GM12801 (cell line): Measurements from ENCODE around the gene WTAP.

Experiments
- CTCF ChIP-seq: IDR thresholded peaks from one replicate; pipeline ENCODE4 v1.5.1; 2011; ENCODE audit warnings: control low read depth; ENCODE audit not compliant: insufficient read length; ENCODE audit errors: extremely low read depth

Gene WTAP

GRCh38 chr6:159718634-159719033 is 8.7 kb upstream of the WTAP start:
- TF ChIP-seq CTCF, result no peak

GRCh38 chr6:159719287-159719686 is 8.0 kb upstream of the WTAP start:
- TF ChIP-seq CTCF, result no peak

- TF ChIP-seq CTCF, result no peak
These were observed 6.6 kb upstream of the WTAP start for GRCh38 chr6:159720708-159721107.

GRCh38 chr6:159722655-159723054 is 4.7 kb upstream of the WTAP start:
- TF ChIP-seq CTCF, result no peak

GRCh38 chr6:159723259-159723658 is 4.0 kb upstream of the WTAP start:
- no peak for TF ChIP-seq CTCF

- TF ChIP-seq CTCF, result no peak
These were observed 2.5 kb upstream of the WTAP start for GRCh38 chr6:159724778-159725177.

- TF ChIP-seq CTCF, result no peak
These were observed 920 bp upstream of the WTAP start for GRCh38 chr6:159726255-159726917.
